GM12878 (cell line): Measurements from ENCODE around the gene FCRLB. TPM values are rescaled to one million over a fixed set of nuclear protein-coding genes. Genes with fewer than 3 reads are reported as not detected.
A peak's percentile ranks its signal among the peaks of the same experiment; 100 is the strongest.

ENCODE experiments used
- CBX5 ChIP-seq: sonication (generic); IDR thresholded peaks from 2 replicates; pipeline ENCODE4 v1.6.1; 2016; ENCODE audit warnings: low read depth, moderate library complexity, mild to moderate bottlenecking, inconsistent platforms
- CEBPB ChIP-seq, 2 experiments: fragments of 150-350 bp in 1 of 2; IDR thresholded peaks; 2 replicates each; pipeline ENCODE4 v1.6.1; 2012 to 2014; ENCODE audit warnings: low read depth in 2 of 2, low read length in 2 of 2, borderline replicate concordance in 1 of 2, inconsistent platforms in 1 of 2
- CEBPZ ChIP-seq: fragments of 150-350 bp; IDR thresholded peaks from 2 replicates; pipeline ENCODE4 v1.6.1; 2016; ENCODE audit warnings: low read depth, low read length
- E2F8 ChIP-seq: fragments of 450-650 bp; IDR thresholded peaks from 2 replicates; pipeline ENCODE4 v1.6.1; 2018; ENCODE audit warnings: mild to moderate bottlenecking, low read depth, moderate library complexity; ENCODE audit not compliant: partially characterized antibody
- EED ChIP-seq: sonication (generic); IDR thresholded peaks from 2 replicates; pipeline ENCODE4 v1.6.1; 2016; ENCODE audit warnings: antibody characterized with exemption, low read depth
- ETV6 ChIP-seq, 2 experiments: fragments of 450-650 bp in 1 of 2; IDR thresholded peaks in 1 of 2; conservative IDR thresholded peaks in 1 of 2; 2 replicates each; pipeline ENCODE4 v1.6.1; 2014; ENCODE audit warnings: antibody characterized with exemption in 1 of 2, borderline replicate concordance in 1 of 2, low read depth in 1 of 2, mild to moderate bottlenecking in 1 of 2, moderate library complexity in 1 of 2
- HCFC1 ChIP-seq: fragments of 150-350 bp; IDR thresholded peaks from 2 replicates; pipeline ENCODE4 v1.6.1; 2014; ENCODE audit warnings: low read length
- JUNB ChIP-seq: IDR thresholded peaks from 2 replicates; pipeline ENCODE4 v1.6.1; 2016; ENCODE audit warnings: antibody characterized with exemption, mild to moderate bottlenecking
- LARP7 ChIP-seq: fragments of 450-650 bp; IDR thresholded peaks from 2 replicates; pipeline ENCODE4 v1.6.1; 2017; ENCODE audit warnings: mild to moderate bottlenecking
- MEF2A ChIP-seq: IDR thresholded peaks from 2 replicates; pipeline ENCODE4 v1.6.1; 2011; ENCODE audit warnings: low read depth, mild to moderate bottlenecking, low read length, moderate library complexity; ENCODE audit not compliant: insufficient read depth
- MEF2B ChIP-seq: fragments of 450-650 bp; IDR thresholded peaks from 2 replicates; pipeline ENCODE4 v1.6.1; 2018; ENCODE audit warnings: mild to moderate bottlenecking, moderate library complexity; ENCODE audit not compliant: partially characterized antibody, poor library complexity, severe bottlenecking
- NBN ChIP-seq: fragments of 450-650 bp; IDR thresholded peaks from 2 replicates; pipeline ENCODE4 v1.6.1; 2016
- PML ChIP-seq: IDR thresholded peaks from 2 replicates; pipeline ENCODE4 v1.6.1; 2012; ENCODE audit warnings: low read length, inconsistent platforms
- POLR2AphosphoS5 ChIP-seq: IDR thresholded peaks from 2 replicates; pipeline ENCODE4 v1.6.1; 2011; ENCODE audit warnings: mild to moderate bottlenecking, low read length, inconsistent platforms
- RAD51 ChIP-seq: fragments of 450-650 bp; IDR thresholded peaks from 2 replicates; pipeline ENCODE4 v1.6.1; 2016; ENCODE audit warnings: moderate library complexity, mild to moderate bottlenecking, inconsistent platforms
- RELA ChIP-seq: fragments of 450-650 bp; IDR thresholded peaks from 2 replicates; pipeline ENCODE4 v1.8.0; 2014; ENCODE audit warnings: borderline replicate concordance; ENCODE audit not compliant: partially characterized antibody
- SREBF1 ChIP-seq: IDR thresholded peaks from 2 replicates; pipeline ENCODE4 v1.6.1; 2012; ENCODE audit warnings: mild to moderate bottlenecking, low read length
- SUPT20H ChIP-seq: IDR thresholded peaks from 2 replicates; pipeline ENCODE4 v1.6.1; 2011; ENCODE audit warnings: low read depth, mild to moderate bottlenecking, low read length, moderate library complexity, borderline replicate concordance; ENCODE audit not compliant: control insufficient read depth
- TCF7 ChIP-seq: IDR thresholded peaks from 2 replicates; pipeline ENCODE4 v1.6.1; 2014; ENCODE audit warnings: antibody characterized with exemption, borderline replicate concordance
- ZBTB33 ChIP-seq: fragments of 450-650 bp; IDR thresholded peaks from 2 replicates; pipeline ENCODE4 v1.6.1; 2017; ENCODE audit warnings: mild to moderate bottlenecking
- ZNF217 ChIP-seq: fragments of 450-650 bp; IDR thresholded peaks from 2 replicates; pipeline ENCODE4 v1.6.1; 2017; ENCODE audit warnings: antibody characterized with exemption, mild to moderate bottlenecking
- ZZZ3 ChIP-seq: IDR thresholded peaks from 2 replicates; pipeline ENCODE4 v1.6.1; 2011; ENCODE audit warnings: low read depth; ENCODE audit not compliant: control insufficient read depth, insufficient read length
- polyA plus RNA-seq, 11 experiments: library from polyadenylated mRNA; depleted of rRNA in 4 of 11; unstranded in 6 of 11; stranded (reverse) in 5 of 11; fragments of >200 nt; fragmentation: Nextera tagmentation in 4 of 11; fragmentation: Illumina TruSeq in 1 of 11; extraction: Ambion mirVana in 4 of 11; extraction: Trizol in 1 of 11; gene quantifications; 1 replicate in 1 of 11; 2 replicates in 10 of 11; pipeline versions ENCODE4 v1.2.1 to v1.2.3, GENCODE V29; 2011 to 2016; ENCODE audit warnings: inconsistent platforms in 2 of 11, missing spikeins in 2 of 11, low read depth in 1 of 11
- total RNA-seq, 4 experiments: library from RNA; depleted of rRNA in 3 of 4; stranded (reverse); fragments of >200 nt in 3 of 4; fragmentation: Illumina TruSeq in 1 of 4; extraction: Trizol in 1 of 4; gene quantifications; 2 replicates each; pipeline versions ENCODE4 v1.2.1 to v1.2.3, GENCODE V29; 2013 to 2021

The FCRLB gene
- total and polyA plus RNA-seq, 10 of the 15 experiments (the other 5 are each of a cell fraction or from before 2014, with no cell fraction given): 0.55 to 11.7 (median 5.6) TPM

GRCh38 chr1:161730050-161730564 lies 8.8 kb downstream of the FCRLB start (continued):
- TF ChIP-seq CEBPZ: no peak
- no peak for TF ChIP-seq PML
- TF ChIP-seq EED: peak; percentile 89
- TF ChIP-seq SUPT20H: no peak
- no peak for TF ChIP-seq RAD51
- no peak for TF ChIP-seq ZNF217
- TF ChIP-seq TCF7: peak; percentile 34; the same call in 1 of the 2 replicates
- TF ChIP-seq ZBTB33: no peak
- no peak for TF ChIP-seq ZZZ3
- TF ChIP-seq SREBF1: no peak
- no peak for TF ChIP-seq LARP7
- TF ChIP-seq MEF2A: no peak
- peak in 1 of 2 experiments; percentile 76; a peak in 1 of 4 replicates for TF ChIP-seq ETV6 (conservative IDR thresholded peaks at IDR 0.05 in 1 of 2, IDR thresholded peaks at IDR 0.05 in 1 of 2; ENCODE audit: borderline replicate concordance in 1 of 2, low read depth in 1 of 2)
- peak; percentile 90 for TF ChIP-seq JUNB
- TF ChIP-seq RELA: no peak
- TF ChIP-seq HCFC1: no peak
- TF ChIP-seq MEF2B: no peak
- TF ChIP-seq CBX5: no peak
- TF ChIP-seq CEBPB (IDR thresholded peaks at IDR 0.05; ENCODE audit: borderline replicate concordance in 1 of 2, low read depth in 2 of 2, low read length in 2 of 2): no peak
- no peak for TF ChIP-seq NBN
- no peak for TF ChIP-seq E2F8
- no peak for TF ChIP-seq POLR2AphosphoS5
